Fibroblast of skin of left biceps (primary cell): ENCODE data around the gene GCNT1.
"Not testable (repeated sequence)": the region's sequence is repeated elsewhere in the genome, so short reads cannot be mapped to it uniquely, and the experiment has no call there.

Experiments used
- DNase-seq, 2 experiments: peaks; one replicate each; pipeline ENCODE4 v3.0.0-alpha.2; 2013; ENCODE audit warnings: low read depth in 2 of 2

Gene GCNT1

GRCh38 chr9:76458903-76459693 is at the start of gene GCNT1:
GCNT1 (plus strand) TSS chr9:76459182; CDS start chr9:76502382, 43,200 bp downstream.
- peak in 1 of 2 experiments; percentile 29 for DNase-seq

GRCh38 chr9:76412638-76413037 is 46.3 kb upstream of the GCNT1 start:
- DNase-seq: no peak

GRCh38 chr9:76413658-76414057 is 45.3 kb upstream of the GCNT1 start:
- DNase-seq: no peak

GRCh38 chr9:76414661-76415060 is 44.3 kb upstream of the GCNT1 start:
- no peak for DNase-seq

- DNase-seq: no peak
Measured at GRCh38 chr9:76415154-76415553, 43.8 kb upstream of the GCNT1 start.

- no peak for DNase-seq
Measured at GRCh38 chr9:76415731-76416130, 43.3 kb upstream of the GCNT1 start.

- DNase-seq: no peak
Measured at GRCh38 chr9:76417394-76417793, 41.6 kb upstream of the GCNT1 start.

GRCh38 chr9:76419782-76420380 is 39.1 kb upstream of the GCNT1 start:
- DNase-seq: no peak

- DNase-seq: no peak
Measured at GRCh38 chr9:76423216-76424177, 35.5 kb upstream of the GCNT1 start.

- DNase-seq: no peak
Measured at GRCh38 chr9:76424491-76424890, 34.5 kb upstream of the GCNT1 start.

- no peak for DNase-seq
Measured at GRCh38 chr9:76425677-76426453, 33.1 kb upstream of the GCNT1 start.

- DNase-seq: no peak
Measured at GRCh38 chr9:76426807-76427419, 32.1 kb upstream of the GCNT1 start.

GRCh38 chr9:76431601-76432000 is 27.4 kb upstream of the GCNT1 start:
- no peak for DNase-seq

- no peak for DNase-seq
Measured at GRCh38 chr9:76433406-76433805, 25.6 kb upstream of the GCNT1 start.

- no peak for DNase-seq
Measured at GRCh38 chr9:76433836-76434235, 25.1 kb upstream of the GCNT1 start.

- DNase-seq: not testable (repeated sequence)
Measured at GRCh38 chr9:76434897-76435296, 24.1 kb upstream of the GCNT1 start.

GRCh38 chr9:76437017-76437699 is 21.8 kb upstream of the GCNT1 start:
- DNase-seq: not testable (repeated sequence)

- DNase-seq: no peak
Measured at GRCh38 chr9:76438841-76439588, 20.0 kb upstream of the GCNT1 start.

- no peak for DNase-seq
Measured at GRCh38 chr9:76441551-76442322, 17.2 kb upstream of the GCNT1 start.
